Transverse colon (tissue), 4 donors: Measurements from ENCODE around the gene GIMAP4. TPM values are rescaled to one million over a fixed set of nuclear protein-coding genes. Genes with fewer than 3 reads are reported as not detected.
"Not testable (repeated sequence)": the region's sequence is repeated elsewhere in the genome, so short reads cannot be mapped to it uniquely, and the experiment has no call there.

Experiments
- DNase-seq: peaks from one replicate; pipeline ENCODE4 v3.0.0-alpha.2; 2019
- H3K27ac ChIP-seq, 4 donors: fragments of 200-600 bp; sonication (generic); 2 replicates each; pipeline ENCODE4 v1.5.1; 2016 to 2018; ENCODE audit warnings: inconsistent platforms in 4 of 4
- H3K27me3 ChIP-seq: fragments of 200-600 bp; sonication (generic); 2 replicates; pipeline ENCODE4 v1.5.1; 2017; ENCODE audit warnings: inconsistent platforms
- H3K36me3 ChIP-seq, 4 donors: fragments of 200-600 bp; sonication (generic); 2 replicates each; pipeline ENCODE4 v1.5.1; 2017 to 2019; ENCODE audit warnings: inconsistent platforms in 4 of 4
- H3K4me1 ChIP-seq, 4 donors: fragments of 200-600 bp; sonication (generic); 2 replicates each; pipeline ENCODE4 v1.5.1; 2017 to 2020; ENCODE audit warnings: inconsistent platforms in 4 of 4
- H3K4me3 ChIP-seq, 4 donors: fragments of 200-600 bp; sonication (generic); 1 replicate in 1 of 4; 2 replicates in 3 of 4; pipeline versions ENCODE4 v1.5.1 to v1.6.1; 2017 to 2019; ENCODE audit warnings: inconsistent platforms in 4 of 4
- H3K9me3 ChIP-seq, 2 donors: fragments of 200-600 bp; sonication (generic); 2 replicates each; pipeline ENCODE4 v1.5.1; 2017 to 2019; ENCODE audit warnings: inconsistent platforms in 2 of 2
- EP300 ChIP-seq: sonication (generic); formaldehyde crosslinking; IDR thresholded peaks from one replicate; pipeline ENCODE4 v1.6.1; 2017; ENCODE audit warnings: antibody characterized with exemption, low read depth
- POLR2A ChIP-seq: fragments of 450-650 bp; IDR thresholded peaks from one replicate; pipeline ENCODE4 v1.6.1; 2016; ENCODE audit warnings: antibody characterized with exemption, mild to moderate bottlenecking, moderate library complexity
- POLR2AphosphoS5 ChIP-seq, 3 donors: sonication (generic); formaldehyde crosslinking; IDR thresholded peaks; one replicate each; pipeline ENCODE4 v1.6.1; 2016; ENCODE audit warnings: antibody characterized with exemption in 3 of 3
- WGBS, 2 donors: methylation state at CpG; one replicate each; pipeline ENCODE4 v1.1.5; 2018; ENCODE audit warnings: low coverage in 1 of 2; 5-methylcytosine and 5-hydroxymethylcytosine counted together
- in situ Hi-C, 4 donors: fragments of 200-750 bp; cut with MboI; loops; one replicate each; pipeline versions ENCODE4 v1.15.0 to v1.15.1; 2017; ENCODE audit warnings: low sequenced_read_pairs in 3 of 4, low pct_ligation_motif_present in 1 of 4, low pct_unique_long_range_greater_than_20kb in 1 of 4
- intact Hi-C: fragments of 100-400 bp; cut with DNase I; formaldehyde crosslinking; loops from one replicate; pipeline ENCODE4 v1.15.1; 2023; ENCODE audit warnings: low total_unique reads
- total RNA-seq, 4 donors: library from RNA; depleted of rRNA; stranded (reverse); fragments of >200 nt; gene quantifications; one replicate each; pipeline ENCODE4 v1.1.0, GENCODE V29; 2016
- TF ChIP-seq, protein P1 (sequence below), 5 experiments: fragments of 200-600 bp in 3 of 5; fragments of 450-650 bp in 2 of 5; sonication (generic) in 3 of 5; IDR thresholded peaks; 1 replicate in 2 of 5; 2 replicates in 3 of 5; pipeline ENCODE4 v1.5.1; 2016 to 2017; ENCODE audit warnings: antibody characterized with exemption in 5 of 5, inconsistent platforms in 3 of 5, mild to moderate bottlenecking in 2 of 5, moderate library complexity in 1 of 5

The GIMAP4 gene
- total RNA-seq, 4 donors from 2014 or later: 7.1 to 37.6 (median 15.7) TPM

DNA sequence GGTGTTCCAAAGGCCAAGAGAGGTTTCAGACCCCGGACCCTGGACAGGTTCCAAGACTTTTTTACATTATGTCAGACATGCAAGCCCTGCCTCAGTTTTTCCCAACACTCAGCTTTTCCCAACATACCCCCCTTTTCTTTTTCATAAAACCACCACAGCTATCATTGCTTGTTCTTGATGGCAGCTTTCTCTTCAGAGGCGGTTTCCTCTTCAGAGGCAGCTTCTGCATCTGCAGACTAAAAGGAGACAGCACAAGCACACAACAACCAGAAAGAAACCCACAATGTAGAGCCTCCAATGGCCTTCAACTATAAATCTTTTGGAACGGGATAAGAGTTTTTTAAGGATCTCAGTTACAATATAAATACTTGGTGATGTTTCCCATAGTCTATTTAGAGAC lies 45.7 kb downstream of the GIMAP4 start:
- in situ Hi-C loops: no loop called here
- Histone ChIP-seq H3K9me3 (no peaks in the 10 kb centered on the region), H3K4me1 (no peaks in the 10 kb centered on the region), H3K27ac (no peak overlapping the region), H3K27me3 (no peaks in the 10 kb centered on the region), H3K4me3 (no peak overlapping the region), H3K36me3 (no peaks in the 10 kb centered on the region)
- no peak for TF ChIP-seq POLR2A
- no peak for DNase-seq
- 67 to 72% methylated on average over 2 to 3 of the region's 3 CpGs for WGBS, 2 donors
- intact Hi-C loops: loop anchor here (5.0 kb wide), 1 partner anchor 479 kb away; no protein-coding TSS in a partner anchor

DNA sequence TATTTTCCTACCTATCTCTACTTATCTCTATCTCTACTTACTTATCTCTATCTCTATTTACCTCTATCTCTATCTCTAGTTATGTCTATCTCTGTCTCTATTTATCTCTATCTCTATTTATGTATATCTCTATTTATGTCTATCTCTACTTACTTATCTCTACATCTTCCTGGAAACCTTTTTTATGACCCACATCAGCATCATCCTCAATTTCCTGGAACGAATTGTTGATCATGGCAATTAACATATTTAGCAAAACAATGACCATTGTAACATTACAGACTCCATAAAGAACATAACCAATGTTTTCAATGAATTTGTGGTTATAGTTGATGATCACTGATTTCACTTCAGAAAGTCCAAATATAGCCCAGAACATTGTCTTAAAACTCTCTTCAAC lies 46.7 kb downstream of the GIMAP4 start:
- H3K9me3 ChIP-seq: no peaks in the 10 kb centered on the region
- no peak for DNase-seq
- TF ChIP-seq POLR2A (no peak), EP300 (no peak), POLR2AphosphoS5 (IDR thresholded peaks at IDR 0.05) (no peak)
- TF ChIP-seq, protein P1, sequence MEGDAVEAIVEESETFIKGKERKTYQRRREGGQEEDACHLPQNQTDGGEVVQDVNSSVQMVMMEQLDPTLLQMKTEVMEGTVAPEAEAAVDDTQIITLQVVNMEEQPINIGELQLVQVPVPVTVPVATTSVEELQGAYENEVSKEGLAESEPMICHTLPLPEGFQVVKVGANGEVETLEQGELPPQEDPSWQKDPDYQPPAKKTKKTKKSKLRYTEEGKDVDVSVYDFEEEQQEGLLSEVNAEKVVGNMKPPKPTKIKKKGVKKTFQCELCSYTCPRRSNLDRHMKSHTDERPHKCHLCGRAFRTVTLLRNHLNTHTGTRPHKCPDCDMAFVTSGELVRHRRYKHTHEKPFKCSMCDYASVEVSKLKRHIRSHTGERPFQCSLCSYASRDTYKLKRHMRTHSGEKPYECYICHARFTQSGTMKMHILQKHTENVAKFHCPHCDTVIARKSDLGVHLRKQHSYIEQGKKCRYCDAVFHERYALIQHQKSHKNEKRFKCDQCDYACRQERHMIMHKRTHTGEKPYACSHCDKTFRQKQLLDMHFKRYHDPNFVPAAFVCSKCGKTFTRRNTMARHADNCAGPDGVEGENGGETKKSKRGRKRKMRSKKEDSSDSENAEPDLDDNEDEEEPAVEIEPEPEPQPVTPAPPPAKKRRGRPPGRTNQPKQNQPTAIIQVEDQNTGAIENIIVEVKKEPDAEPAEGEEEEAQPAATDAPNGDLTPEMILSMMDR (IDR thresholded peaks at IDR 0.05): no peak
- 25 to 30% methylated on average over 1 of the region's 1 CpG for WGBS, 2 donors
- H3K27ac ChIP-seq: no peak overlapping the region
- H3K4me1 ChIP-seq: no peaks in the 10 kb centered on the region
- H3K27me3 ChIP-seq: no peaks in the 10 kb centered on the region
- no peaks in the 10 kb centered on the region for H3K36me3 ChIP-seq
- intact Hi-C loops: loop anchor here (5.0 kb wide), 1 partner anchor 478 kb away; no protein-coding TSS in a partner anchor
- in situ Hi-C loops: no loop called here
- no peak overlapping the region for H3K4me3 ChIP-seq

DNA sequence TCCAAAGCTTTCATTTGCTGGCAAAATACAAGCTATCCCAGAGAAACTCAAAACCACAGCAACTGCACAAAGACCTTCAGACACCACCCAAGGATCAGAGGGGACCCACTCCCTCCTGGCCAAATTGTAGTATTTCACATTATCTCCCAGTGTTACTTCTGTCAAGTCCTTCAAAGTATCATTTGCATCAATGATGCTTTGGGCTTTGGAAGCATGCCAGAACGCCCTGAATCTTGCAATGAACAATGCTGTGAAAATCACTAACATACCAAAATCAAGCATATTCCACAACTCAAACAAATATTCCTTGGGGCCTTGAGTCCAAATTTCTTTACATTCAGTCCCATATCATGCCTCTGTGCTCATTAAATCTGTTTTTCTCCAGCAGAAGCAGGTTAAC lies 47.2 kb downstream of the GIMAP4 start:
- H3K9me3 ChIP-seq, H3K4me1 ChIP-seq, in situ Hi-C loops, H3K27me3 ChIP-seq, DNase-seq, H3K4me3 ChIP-seq, H3K27ac ChIP-seq, H3K36me3 ChIP-seq: not testable (repeated sequence)
- intact Hi-C loops: loop anchor here (5.0 kb wide), 1 partner anchor 478 kb away; no protein-coding TSS in a partner anchor
- WGBS, 2 donors: 71% methylated on average over 1 of the region's 1 CpG

DNA sequence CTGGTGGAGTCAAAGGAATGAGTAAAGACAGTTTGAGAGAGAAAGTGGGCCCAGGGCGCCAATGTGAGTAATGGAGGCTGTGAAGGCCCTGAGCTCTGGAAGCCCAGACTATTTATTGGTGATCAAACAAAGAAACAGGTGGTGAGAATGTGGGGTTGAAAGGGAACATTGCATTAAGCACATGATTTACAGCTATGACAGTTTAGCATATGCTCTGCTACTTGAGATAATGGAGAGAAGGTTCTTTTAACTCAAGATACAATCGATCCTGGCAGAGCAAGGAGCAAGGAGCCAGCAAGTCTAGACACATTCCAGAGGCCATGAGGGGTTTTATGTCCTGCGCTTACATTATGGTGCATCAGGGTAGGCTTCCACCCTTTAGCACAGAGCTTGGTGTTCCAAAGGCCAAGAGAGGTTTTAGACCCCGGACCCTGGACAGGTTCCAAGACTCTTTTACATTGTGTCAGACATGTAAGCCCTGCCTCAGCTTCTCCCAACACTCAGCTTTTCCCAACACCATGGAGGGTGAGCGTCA lies 48.1 kb downstream of the GIMAP4 start:
- 42 to 76% methylated on average over 3 to 5 of the region's 5 CpGs for WGBS, 2 donors
- DNase-seq, H3K36me3 ChIP-seq, H3K27me3 ChIP-seq, H3K27ac ChIP-seq, H3K4me3 ChIP-seq, intact Hi-C loops, in situ Hi-C loops, H3K4me1 ChIP-seq, H3K9me3 ChIP-seq: not testable (repeated sequence)

DNA sequence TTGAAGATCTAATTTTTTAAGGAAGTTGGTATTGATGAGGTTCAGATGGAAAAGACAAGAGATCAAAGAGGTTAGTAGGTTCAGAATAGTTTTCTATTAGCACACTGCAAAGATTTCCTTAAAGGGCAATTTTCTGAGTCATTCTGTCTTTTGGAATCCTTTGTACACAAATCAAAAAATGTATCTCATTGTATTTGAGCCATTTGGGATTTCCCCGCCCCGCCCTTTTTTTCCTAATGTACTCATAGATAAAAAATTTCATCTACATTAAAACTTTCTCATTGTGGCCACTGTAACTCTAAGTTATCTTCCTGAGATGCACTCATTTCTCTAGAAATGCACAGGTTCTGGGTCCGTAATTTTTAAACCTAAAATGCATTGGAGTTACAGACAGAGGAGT lies 52.9 kb downstream of the GIMAP4 start:
- no peaks in the 10 kb centered on the region for H3K36me3 ChIP-seq
- H3K4me1 ChIP-seq: no peaks in the 10 kb centered on the region
- DNase-seq: no peak

More for the DNA sequence above, 52.9 kb downstream of the GIMAP4 start:
- intact Hi-C loops (no loop called here), in situ Hi-C loops (no loop called here)
- Histone ChIP-seq H3K27ac (no peak overlapping the region), H3K9me3 (no peaks in the 10 kb centered on the region), H3K4me3 (no peak overlapping the region), H3K27me3 (no peaks in the 10 kb centered on the region)
- TF ChIP-seq EP300 (no peak), POLR2AphosphoS5 (IDR thresholded peaks at IDR 0.05) (no peak), POLR2A (no peak)
- TF ChIP-seq, protein P1 (IDR thresholded peaks at IDR 0.05): no peak
- 84 to 88% methylated on average over 3 of the region's 3 CpGs for WGBS, 2 donors
